Neural progenitor cell (in vitro differentiated cells): Measurements from ENCODE around the gene CLCN6. TPM values are rescaled to one million over a fixed set of nuclear protein-coding genes. Genes with fewer than 3 reads are reported as not detected.

Experiments
- DNase-seq: peaks from one replicate; pipeline ENCODE4 v3.0.0-alpha.2; 2016; ENCODE audit warnings: low spot score
- H2AFZ ChIP-seq: fragments of 200-600 bp; sonication (generic); replicated peaks from 2 replicates; pipeline ENCODE4 v1.6.1; 2016; ENCODE audit warnings: antibody characterized with exemption
- H3F3A ChIP-seq: fragments of 200-600 bp; sonication (generic); 2 replicates; pipeline ENCODE4 v1.6.1; 2016; ENCODE audit warnings: antibody characterized with exemption, low read depth
- H3K27ac ChIP-seq: fragments of 200-600 bp; sonication (generic); 2 replicates; pipeline ENCODE4 v1.5.1; 2016; ENCODE audit warnings: mild to moderate bottlenecking
- H3K27me3 ChIP-seq: fragments of 200-600 bp; sonication (generic); 2 replicates; pipeline ENCODE4 v1.6.1; 2016; ENCODE audit warnings: mild to moderate bottlenecking, moderate library complexity
- H3K36me3 ChIP-seq: fragments of 200-600 bp; sonication (generic); 2 replicates; pipeline ENCODE4 v1.5.1; 2016
- H3K4me1 ChIP-seq: fragments of 200-600 bp; sonication (generic); 2 replicates; pipeline ENCODE4 v1.6.1; 2016; ENCODE audit warnings: mixed run types
- H3K4me2 ChIP-seq: fragments of 200-600 bp; sonication (generic); 2 replicates; pipeline ENCODE4 v1.6.1; 2016
- H3K4me3 ChIP-seq: fragments of 200-600 bp; sonication (generic); 2 replicates; pipeline ENCODE4 v1.5.1; 2016
- H3K79me2 ChIP-seq: fragments of 200-600 bp; sonication (generic); 2 replicates; pipeline ENCODE4 v1.6.1; 2016; ENCODE audit warnings: low read depth
- H3K9ac ChIP-seq: fragments of 200-600 bp; sonication (generic); 2 replicates; pipeline ENCODE4 v1.6.1; 2016
- H3K9me3 ChIP-seq: fragments of 200-600 bp; sonication (generic); 2 replicates; pipeline ENCODE4 v1.5.1; 2016; ENCODE audit warnings: low read depth
- H4K20me1 ChIP-seq: fragments of 200-600 bp; sonication (generic); 2 replicates; pipeline ENCODE4 v1.6.1; 2016; ENCODE audit warnings: low read depth
- H3K27ac Mint-ChIP-seq: 3 replicates; pipeline ENCODE4 v1.8.0; 2021; ENCODE audit warnings: mixed read lengths
- H3K27me3 Mint-ChIP-seq: 2 replicates; pipeline ENCODE4 v1.8.0; 2022; ENCODE audit warnings: low read depth, mild to moderate bottlenecking, inconsistent platforms, moderate library complexity, mixed read lengths; ENCODE audit not compliant: insufficient read depth
- H3K36me3 Mint-ChIP-seq: 3 replicates; pipeline ENCODE4 v1.8.0; 2021; ENCODE audit warnings: mixed read lengths
- H3K4me1 Mint-ChIP-seq: 3 replicates; pipeline ENCODE4 v1.8.0; 2021; ENCODE audit warnings: mixed read lengths
- H3K4me3 Mint-ChIP-seq: 3 replicates; pipeline ENCODE4 v1.8.0; 2021; ENCODE audit warnings: mild to moderate bottlenecking, moderate library complexity, mixed read lengths
- H3K9me3 Mint-ChIP-seq: 3 replicates; pipeline ENCODE4 v1.8.0; 2020; ENCODE audit warnings: mixed read lengths
- EZH2 ChIP-seq: fragments of 200-600 bp; sonication (generic); IDR thresholded peaks from 2 replicates; pipeline ENCODE4 v1.6.1; 2017; ENCODE audit warnings: antibody characterized with exemption, mild to moderate bottlenecking, moderate library complexity
- EZH2phosphoT487 ChIP-seq: fragments of 200-600 bp; sonication (generic); IDR thresholded peaks from 2 replicates; pipeline ENCODE4 v1.6.1; 2017; ENCODE audit warnings: antibody characterized with exemption
- total RNA-seq: library from RNA; depleted of rRNA; stranded (reverse); fragments of >200 nt; gene quantifications from 2 replicates; pipeline ENCODE4 v1.2.3, GENCODE V29; 2015; ENCODE audit warnings: low replicate concordance
- TF ChIP-seq, protein P1 (sequence below): fragments of 200-600 bp; sonication (generic); IDR thresholded peaks from 2 replicates; pipeline ENCODE4 v1.5.1; 2017; ENCODE audit warnings: antibody characterized with exemption, mild to moderate bottlenecking

The CLCN6 gene
- total RNA-seq, 1 donor from 2014 or later = 10.3 TPM

- H3K4me3 Mint-ChIP-seq = no peak overlapping the region
Measured at GRCh38 chr1:11869104-11869503, 63.1 kb downstream of the CLCN6 start.

GRCh38 chr1:11869650-11870207, 63.7 kb downstream of the CLCN6 start:
- Histone ChIP-seq H3K4me2 (no peak overlapping the region), H3K27ac (no peak overlapping the region), H4K20me1 (no peaks in the 10 kb centered on the region), H3K36me3 (no peaks in the 10 kb centered on the region), H3F3A (no peaks in the 10 kb centered on the region), H2AFZ (no peak overlapping the region), H3K79me2 (no peaks in the 10 kb centered on the region), H3K9me3 (no peaks in the 10 kb centered on the region), H3K27me3 (no peaks in the 10 kb centered on the region), H3K4me1 (no peaks in the 10 kb centered on the region), H3K4me3 (no peak overlapping the region), H3K9ac (no peak overlapping the region)
- H3K27ac Mint-ChIP-seq = no peak overlapping the region
- H3K9me3 Mint-ChIP-seq = no peaks in the 10 kb centered on the region
- no peak overlapping the region for H3K4me3 Mint-ChIP-seq
- H3K27me3 Mint-ChIP-seq = peaks cover 6% of the 10 kb centered on the region
- no peak for DNase-seq
- peaks cover 3% of the 10 kb centered on the region for H3K4me1 Mint-ChIP-seq
- TF ChIP-seq, protein P1, sequence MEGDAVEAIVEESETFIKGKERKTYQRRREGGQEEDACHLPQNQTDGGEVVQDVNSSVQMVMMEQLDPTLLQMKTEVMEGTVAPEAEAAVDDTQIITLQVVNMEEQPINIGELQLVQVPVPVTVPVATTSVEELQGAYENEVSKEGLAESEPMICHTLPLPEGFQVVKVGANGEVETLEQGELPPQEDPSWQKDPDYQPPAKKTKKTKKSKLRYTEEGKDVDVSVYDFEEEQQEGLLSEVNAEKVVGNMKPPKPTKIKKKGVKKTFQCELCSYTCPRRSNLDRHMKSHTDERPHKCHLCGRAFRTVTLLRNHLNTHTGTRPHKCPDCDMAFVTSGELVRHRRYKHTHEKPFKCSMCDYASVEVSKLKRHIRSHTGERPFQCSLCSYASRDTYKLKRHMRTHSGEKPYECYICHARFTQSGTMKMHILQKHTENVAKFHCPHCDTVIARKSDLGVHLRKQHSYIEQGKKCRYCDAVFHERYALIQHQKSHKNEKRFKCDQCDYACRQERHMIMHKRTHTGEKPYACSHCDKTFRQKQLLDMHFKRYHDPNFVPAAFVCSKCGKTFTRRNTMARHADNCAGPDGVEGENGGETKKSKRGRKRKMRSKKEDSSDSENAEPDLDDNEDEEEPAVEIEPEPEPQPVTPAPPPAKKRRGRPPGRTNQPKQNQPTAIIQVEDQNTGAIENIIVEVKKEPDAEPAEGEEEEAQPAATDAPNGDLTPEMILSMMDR = no peak
- no peak for TF ChIP-seq EZH2
- TF ChIP-seq EZH2phosphoT487 = no peak
- H3K36me3 Mint-ChIP-seq = no peaks in the 10 kb centered on the region

More at GRCh38 chr1:11869104-11869503, 63.1 kb downstream of the CLCN6 start:
- H3K4me1 ChIP-seq = no peaks in the 10 kb centered on the region
- no peak for DNase-seq
- H3K4me2 ChIP-seq = no peak overlapping the region
- TF ChIP-seq EZH2 (no peak), EZH2phosphoT487 (no peak)
- TF ChIP-seq, protein P1 = no peak
- Mint-ChIP-seq H3K27ac (no peak overlapping the region), H3K36me3 (no peaks in the 10 kb centered on the region), H3K27me3 (peaks cover 6% of the 10 kb centered on the region), H3K4me1 (peaks cover 3% of the 10 kb centered on the region), H3K9me3 (no peaks in the 10 kb centered on the region)
- H3K36me3 ChIP-seq = no peaks in the 10 kb centered on the region
- H3K27me3 ChIP-seq = no peaks in the 10 kb centered on the region
- no peaks in the 10 kb centered on the region for H3K9me3 ChIP-seq
- no peak overlapping the region for H3K4me3 ChIP-seq
- H3F3A ChIP-seq = no peaks in the 10 kb centered on the region
- no peak overlapping the region for H2AFZ ChIP-seq
- no peak overlapping the region for H3K9ac ChIP-seq
- H4K20me1 ChIP-seq = no peaks in the 10 kb centered on the region
- H3K27ac ChIP-seq = no peak overlapping the region
- H3K79me2 ChIP-seq = no peaks in the 10 kb centered on the region

GRCh38 chr1:11872545-11872944, 66.6 kb downstream of the CLCN6 start:
- DNase-seq = no peak
- Histone ChIP-seq H3K9ac (no peak overlapping the region), H3K36me3 (no peaks in the 10 kb centered on the region), H3K79me2 (no peaks in the 10 kb centered on the region), H3K4me2 (no peak overlapping the region), H3K27me3 (no peaks in the 10 kb centered on the region), H3K27ac (no peak overlapping the region), H3K4me3 (no peak overlapping the region), H3K4me1 (no peaks in the 10 kb centered on the region), H2AFZ (no peak overlapping the region), H3K9me3 (no peaks in the 10 kb centered on the region), H3F3A (no peaks in the 10 kb centered on the region), H4K20me1 (no peaks in the 10 kb centered on the region)
- Mint-ChIP-seq H3K4me1 (peaks cover 3% of the 10 kb centered on the region), H3K9me3 (no peaks in the 10 kb centered on the region), H3K36me3 (no peaks in the 10 kb centered on the region), H3K27me3 (peaks cover 7% of the 10 kb centered on the region), H3K27ac (no peak overlapping the region), H3K4me3 (no peak overlapping the region)
- TF ChIP-seq EZH2phosphoT487 = no peak
- TF ChIP-seq EZH2 = no peak
- TF ChIP-seq, protein P1 = no peak
